SK-N-SH treated with all-trans-retinoic acid at 6 μM for 48 hours (cell line): ENCODE data around the gene STRA6.

ENCODE experiments used
- ATAC-seq: fragments of 200-7000 bp; cut with Tn5 transposase; 3 replicates; pipeline ENCODE4 v1.9.1; 2020; ENCODE audit warnings: mild to moderate bottlenecking, moderate library complexity
- ARNTL ChIP-seq: fragments of 450-650 bp; formaldehyde crosslinking; IDR thresholded peaks from 2 replicates; pipeline ENCODE4 v1.5.0; 2020; ENCODE audit warnings: low read depth, mild to moderate bottlenecking, moderate library complexity, borderline replicate concordance
- CREB5 ChIP-seq: fragments of 250-450 bp; sonication (Bioruptor Pico); IDR thresholded peaks from 2 replicates; pipeline ENCODE4 v1.5.1; 2020; ENCODE audit warnings: low read depth, mild to moderate bottlenecking, moderate library complexity
- CSDC2 ChIP-seq: fragments of 250-450 bp; sonication (Bioruptor Pico); IDR thresholded peaks from 2 replicates; pipeline ENCODE4 v1.5.0; 2020; ENCODE audit warnings: mild to moderate bottlenecking, moderate library complexity
- GLIS3 ChIP-seq: fragments of 250-450 bp; sonication (Bioruptor Pico); IDR thresholded peaks from 2 replicates; pipeline ENCODE4 v1.5.0; 2020; ENCODE audit warnings: mild to moderate bottlenecking, moderate library complexity
- ISL1 ChIP-seq: fragments of 250-450 bp; sonication (Bioruptor Pico); IDR thresholded peaks from 2 replicates; pipeline ENCODE4 v2.1.2; 2022; ENCODE audit warnings: mild to moderate bottlenecking, moderate library complexity
- OSR1 ChIP-seq: fragments of 250-450 bp; sonication (Bioruptor Pico); IDR thresholded peaks from 2 replicates; pipeline ENCODE4 v1.8.0; 2022; ENCODE audit warnings: moderate library complexity, mild to moderate bottlenecking, inconsistent platforms
- POU6F1 ChIP-seq: fragments of 250-450 bp; sonication (Bioruptor Pico); IDR thresholded peaks from 2 replicates; pipeline ENCODE4 v1.8.0; 2021; ENCODE audit warnings: low read depth, mild to moderate bottlenecking, moderate library complexity, borderline replicate concordance
- PPARA ChIP-seq: fragments of 250-450 bp; sonication (Bioruptor Pico); IDR thresholded peaks from 2 replicates; pipeline ENCODE4 v1.5.0; 2020; ENCODE audit warnings: mild to moderate bottlenecking, borderline replicate concordance
- RARB ChIP-seq: fragments of 250-450 bp; sonication (Bioruptor Pico); IDR thresholded peaks from 2 replicates; pipeline ENCODE4 v1.8.0; 2021; ENCODE audit warnings: mild to moderate bottlenecking, moderate library complexity
- SNAI2 ChIP-seq: fragments of 250-450 bp; sonication (Bioruptor Pico); IDR thresholded peaks from 2 replicates; pipeline ENCODE4 v1.5.0; 2020; ENCODE audit warnings: mild to moderate bottlenecking, moderate library complexity
- TCF4 ChIP-seq: fragments of 250-450 bp; sonication (Bioruptor Pico); IDR thresholded peaks from 2 replicates; pipeline ENCODE4 v1.8.0; 2021; ENCODE audit warnings: mild to moderate bottlenecking, moderate library complexity, borderline replicate concordance
- TOX ChIP-seq: fragments of 250-450 bp; sonication (Bioruptor Pico); IDR thresholded peaks from 2 replicates; pipeline ENCODE4 v1.8.0; 2021; ENCODE audit warnings: mild to moderate bottlenecking, moderate library complexity, borderline replicate concordance
- TSHZ2 ChIP-seq: fragments of 250-450 bp; sonication (Bioruptor Pico); IDR thresholded peaks from 2 replicates; pipeline ENCODE4 v1.5.0; 2020; ENCODE audit warnings: mild to moderate bottlenecking, moderate library complexity
- ZC3H10 ChIP-seq: fragments of 250-450 bp; sonication (Bioruptor Pico); IDR thresholded peaks from 2 replicates; pipeline ENCODE4 v1.5.1; 2021; ENCODE audit warnings: mild to moderate bottlenecking, moderate library complexity
- ZFP3 ChIP-seq: fragments of 250-450 bp; sonication (Bioruptor Pico); IDR thresholded peaks from 2 replicates; pipeline ENCODE4 v1.5.0; 2020; ENCODE audit warnings: mild to moderate bottlenecking, moderate library complexity
- ZFP30 ChIP-seq: fragments of 450-650 bp; formaldehyde crosslinking; IDR thresholded peaks from 2 replicates; pipeline ENCODE4 v1.5.0; 2022; ENCODE audit warnings: mild to moderate bottlenecking, moderate library complexity
- ZNF565 ChIP-seq: fragments of 450-650 bp; formaldehyde crosslinking; conservative IDR thresholded peaks from 2 replicates; pipeline ENCODE4 v1.5.0; 2020; ENCODE audit warnings: low read depth, mild to moderate bottlenecking, moderate library complexity
- ZNF70 ChIP-seq: fragments of 450-650 bp; formaldehyde crosslinking; IDR thresholded peaks from 2 replicates; pipeline ENCODE4 v1.5.0; 2020; ENCODE audit warnings: mild to moderate bottlenecking, moderate library complexity
- ZNF8 ChIP-seq: fragments of 450-650 bp; formaldehyde crosslinking; IDR thresholded peaks from 2 replicates; pipeline ENCODE4 v1.5.0; 2020; ENCODE audit warnings: mild to moderate bottlenecking, moderate library complexity
- TF ChIP-seq, protein P1 (sequence below): fragments of 250-450 bp; sonication (Bioruptor Pico); IDR thresholded peaks from 2 replicates; pipeline ENCODE4 v1.8.0; 2020; ENCODE audit warnings: mild to moderate bottlenecking, moderate library complexity, borderline replicate concordance
- TF ChIP-seq, protein P2 (sequence below): fragments of 250-450 bp; sonication (Bioruptor Pico); IDR thresholded peaks from 2 replicates; pipeline ENCODE4 v1.5.1; 2021; ENCODE audit warnings: mild to moderate bottlenecking, moderate library complexity

STRA6 gene

DNA sequence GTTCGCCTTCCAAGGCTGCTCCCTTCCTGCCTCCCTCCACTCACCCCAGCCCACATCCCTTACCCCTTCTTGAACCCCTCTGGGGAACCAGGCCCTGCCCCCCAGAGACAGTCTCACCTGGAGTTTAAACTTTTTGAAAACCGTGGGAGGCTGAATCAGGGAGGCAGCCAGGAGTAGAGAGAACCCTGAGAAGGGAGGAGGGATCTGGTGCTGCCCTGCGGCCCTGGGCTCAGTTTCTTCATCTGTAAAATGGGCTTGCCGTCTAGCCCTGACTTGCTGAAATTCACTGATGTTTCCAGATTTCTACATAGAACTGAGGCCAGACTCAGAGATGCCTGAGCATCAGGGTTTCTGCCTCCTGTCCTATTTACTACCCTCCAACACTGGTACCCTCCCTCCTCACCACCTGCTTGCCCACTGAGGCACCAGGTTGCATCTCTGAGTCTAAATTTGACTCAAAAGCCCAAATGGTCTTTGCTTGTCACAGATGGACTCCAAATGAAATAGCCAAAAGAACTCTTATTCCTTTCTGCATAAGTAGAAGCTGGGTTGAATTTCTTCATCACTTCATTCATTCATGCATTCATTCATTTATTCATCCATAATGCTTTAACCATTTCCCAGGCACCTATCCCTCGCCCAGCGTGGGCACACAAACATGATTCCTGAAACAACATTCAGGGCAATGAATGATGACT, 11.9 kb upstream of the STRA6 start:
- TF ChIP-seq OSR1 = no peak
- no peak for TF ChIP-seq TCF4 (CRISPR knock-in tag)
- no peak for TF ChIP-seq SNAI2 (CRISPR knock-in tag)
- no peak for TF ChIP-seq CREB5 (CRISPR knock-in tag)
- TF ChIP-seq POU6F1 (CRISPR knock-in tag) = no peak
- TF ChIP-seq, protein P1, sequence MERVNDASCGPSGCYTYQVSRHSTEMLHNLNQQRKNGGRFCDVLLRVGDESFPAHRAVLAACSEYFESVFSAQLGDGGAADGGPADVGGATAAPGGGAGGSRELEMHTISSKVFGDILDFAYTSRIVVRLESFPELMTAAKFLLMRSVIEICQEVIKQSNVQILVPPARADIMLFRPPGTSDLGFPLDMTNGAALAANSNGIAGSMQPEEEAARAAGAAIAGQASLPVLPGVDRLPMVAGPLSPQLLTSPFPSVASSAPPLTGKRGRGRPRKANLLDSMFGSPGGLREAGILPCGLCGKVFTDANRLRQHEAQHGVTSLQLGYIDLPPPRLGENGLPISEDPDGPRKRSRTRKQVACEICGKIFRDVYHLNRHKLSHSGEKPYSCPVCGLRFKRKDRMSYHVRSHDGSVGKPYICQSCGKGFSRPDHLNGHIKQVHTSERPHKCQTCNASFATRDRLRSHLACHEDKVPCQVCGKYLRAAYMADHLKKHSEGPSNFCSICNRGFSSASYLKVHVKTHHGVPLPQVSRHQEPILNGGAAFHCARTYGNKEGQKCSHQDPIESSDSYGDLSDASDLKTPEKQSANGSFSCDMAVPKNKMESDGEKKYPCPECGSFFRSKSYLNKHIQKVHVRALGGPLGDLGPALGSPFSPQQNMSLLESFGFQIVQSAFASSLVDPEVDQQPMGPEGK (CRISPR knock-in tag) = no peak
- TF ChIP-seq ZFP3 (CRISPR knock-in tag) = no peak
- TF ChIP-seq ZNF70 (CRISPR knock-in tag) = no peak
- TF ChIP-seq ISL1 (CRISPR knock-in tag) = no peak
- TF ChIP-seq ZC3H10 (CRISPR knock-in tag) = no peak
- TF ChIP-seq ARNTL = no peak
- TF ChIP-seq TSHZ2 = no peak
- TF ChIP-seq CSDC2 (CRISPR knock-in tag) = no peak
- no peak for TF ChIP-seq ZNF8 (CRISPR knock-in tag)
- TF ChIP-seq ZNF565 = no peak
- TF ChIP-seq GLIS3 (CRISPR knock-in tag) = no peak
- TF ChIP-seq ZFP30 (CRISPR knock-in tag) = no peak
- no peak for TF ChIP-seq TOX (CRISPR knock-in tag)
- TF ChIP-seq, protein P2, sequence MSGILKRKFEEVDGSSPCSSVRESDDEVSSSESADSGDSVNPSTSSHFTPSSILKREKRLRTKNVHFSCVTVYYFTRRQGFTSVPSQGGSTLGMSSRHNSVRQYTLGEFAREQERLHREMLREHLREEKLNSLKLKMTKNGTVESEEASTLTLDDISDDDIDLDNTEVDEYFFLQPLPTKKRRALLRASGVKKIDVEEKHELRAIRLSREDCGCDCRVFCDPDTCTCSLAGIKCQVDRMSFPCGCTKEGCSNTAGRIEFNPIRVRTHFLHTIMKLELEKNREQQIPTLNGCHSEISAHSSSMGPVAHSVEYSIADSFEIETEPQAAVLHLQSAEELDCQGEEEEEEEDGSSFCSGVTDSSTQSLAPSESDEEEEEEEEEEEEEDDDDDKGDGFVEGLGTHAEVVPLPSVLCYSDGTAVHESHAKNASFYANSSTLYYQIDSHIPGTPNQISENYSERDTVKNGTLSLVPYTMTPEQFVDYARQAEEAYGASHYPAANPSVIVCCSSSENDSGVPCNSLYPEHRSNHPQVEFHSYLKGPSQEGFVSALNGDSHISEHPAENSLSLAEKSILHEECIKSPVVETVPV (CRISPR knock-in tag) = no peak
- ATAC-seq = no peak

- no peak for TF ChIP-seq POU6F1 (CRISPR knock-in tag)
- no peak for TF ChIP-seq SNAI2 (CRISPR knock-in tag)
- TF ChIP-seq, all 23 proteins: peak for 0
- ATAC-seq = no peak
Measured at GRCh38 chr15:74213858-74214284, 11.3 kb upstream of the STRA6 start.

DNA sequence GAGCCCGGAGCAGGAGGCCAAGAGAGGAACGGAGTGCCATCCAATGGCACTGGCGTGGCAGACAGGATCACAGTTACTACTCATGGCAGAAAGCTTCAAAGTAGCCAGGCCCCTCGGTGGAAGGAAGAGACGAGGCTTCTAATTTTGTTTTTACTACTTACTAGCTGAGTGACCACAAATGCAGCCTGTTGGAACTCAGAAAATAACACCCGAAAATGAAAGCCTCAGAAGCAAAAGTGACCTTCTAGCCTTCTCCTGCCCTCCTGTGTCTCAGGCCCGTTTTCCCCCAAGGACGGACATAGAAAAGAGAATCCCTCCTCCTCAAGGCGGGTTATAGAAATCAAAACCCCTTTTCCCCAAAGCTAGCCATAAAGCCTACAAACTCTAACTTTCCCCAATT, 9.9 kb upstream of the STRA6 start:
- ATAC-seq = no peak
- TF ChIP-seq CSDC2 (CRISPR knock-in tag) (no peak), TCF4 (CRISPR knock-in tag) (no peak), SNAI2 (CRISPR knock-in tag) (no peak), ZC3H10 (CRISPR knock-in tag) (no peak), RARB (CRISPR knock-in tag) (no peak), ZNF8 (CRISPR knock-in tag) (no peak), OSR1 (no peak), TSHZ2 (no peak), ZNF70 (CRISPR knock-in tag) (no peak), POU6F1 (CRISPR knock-in tag) (no peak), ZFP30 (CRISPR knock-in tag) (no peak), PPARA (CRISPR knock-in tag) (no peak), ZNF565 (no peak), ZFP3 (CRISPR knock-in tag) (no peak)
